ENCODE measurements around the gene LACC1. TPM values are rescaled to one million over a fixed set of nuclear protein-coding genes. Genes with fewer than 3 reads are reported as not detected.

The LACC1 gene
- total and polyA plus RNA-seq, 2 of the 13 experiments (the other 11 are each of a cell fraction or from before 2014, with no cell fraction given): 0.92 to 1.7 TPM

DNA sequence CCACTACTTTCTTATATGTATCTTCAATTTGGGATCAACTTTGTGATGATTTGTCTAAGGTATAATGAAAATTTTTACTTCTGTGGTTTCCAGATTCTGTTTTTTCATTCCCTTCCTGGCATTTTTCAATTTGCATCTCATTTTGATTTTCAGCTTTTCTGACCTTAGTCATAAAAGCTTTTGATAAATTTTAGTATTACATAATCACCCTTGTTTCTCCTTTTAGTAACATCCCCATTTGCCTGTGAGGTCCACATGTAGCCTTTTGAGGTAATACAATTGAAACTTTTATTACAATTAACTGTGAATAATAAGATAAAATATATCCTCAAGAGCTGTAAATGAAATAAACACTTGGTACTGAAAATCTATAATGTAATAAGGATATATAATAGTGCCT lies 31.2 kb downstream of the LACC1 start:
- ATAC-seq (no peak), FAIRE-seq (no peak), DNase-seq (ENCODE audit: low spot score) (no peak)
- no peaks in the 10 kb centered on the region for H3K36me3 ChIP-seq (replicated peaks in 1 of 2; ENCODE audit: control insufficient read depth in 1 of 2, insufficient read depth in 2 of 2, low read length in 2 of 2)
- TF ChIP-seq, protein P1, sequence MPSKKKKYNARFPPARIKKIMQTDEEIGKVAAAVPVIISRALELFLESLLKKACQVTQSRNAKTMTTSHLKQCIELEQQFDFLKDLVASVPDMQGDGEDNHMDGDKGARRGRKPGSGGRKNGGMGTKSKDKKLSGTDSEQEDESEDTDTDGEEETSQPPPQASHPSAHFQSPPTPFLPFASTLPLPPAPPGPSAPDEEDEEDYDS (CRISPR knock-in tag; IDR thresholded peaks at IDR 0.05): no peak
- TF ChIP-seq, protein P2, sequence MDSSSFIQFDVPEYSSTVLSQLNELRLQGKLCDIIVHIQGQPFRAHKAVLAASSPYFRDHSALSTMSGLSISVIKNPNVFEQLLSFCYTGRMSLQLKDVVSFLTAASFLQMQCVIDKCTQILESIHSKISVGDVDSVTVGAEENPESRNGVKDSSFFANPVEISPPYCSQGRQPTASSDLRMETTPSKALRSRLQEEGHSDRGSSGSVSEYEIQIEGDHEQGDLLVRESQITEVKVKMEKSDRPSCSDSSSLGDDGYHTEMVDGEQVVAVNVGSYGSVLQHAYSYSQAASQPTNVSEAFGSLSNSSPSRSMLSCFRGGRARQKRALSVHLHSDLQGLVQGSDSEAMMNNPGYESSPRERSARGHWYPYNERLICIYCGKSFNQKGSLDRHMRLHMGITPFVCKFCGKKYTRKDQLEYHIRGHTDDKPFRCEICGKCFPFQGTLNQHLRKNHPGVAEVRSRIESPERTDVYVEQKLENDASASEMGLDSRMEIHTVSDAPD (CRISPR knock-in tag; IDR thresholded peaks at IDR 0.05): no peak
- no peak overlapping the region for H3K4me3 ChIP-seq (replicated peaks in 1 of 3; ENCODE audit: insufficient read depth in 1 of 3, low read depth in 2 of 3, low read length in 3 of 3)
- H3K4me1 ChIP-seq (ENCODE audit: insufficient read depth, low read length): no peaks in the 10 kb centered on the region
- H3K79me2 ChIP-seq (ENCODE audit: insufficient read depth, low read length): no peaks in the 10 kb centered on the region
- no peak overlapping the region for H3K4me2 ChIP-seq (ENCODE audit: low read depth, low read length)
- ChIA-PET POLR2A (no interaction called here), CTCF (ENCODE audit: low intra/inter-chr PET ratio, low total read pairs) (no interaction called here)
- no peak overlapping the region for H3K27ac ChIP-seq (ENCODE audit: extremely low read length, insufficient read depth, low read length)
- no peaks in the 10 kb centered on the region for H3K27me3 ChIP-seq (ENCODE audit: control insufficient read depth in 1 of 2, insufficient read depth in 2 of 2, low read length in 2 of 2)
- H2AFZ ChIP-seq (ENCODE audit: low read length): no peak overlapping the region
- no peak overlapping the region for H3K9ac ChIP-seq (ENCODE audit: insufficient read depth, low read depth, low read length)
- intact Hi-C loops (cut with micrococcal nuclease; ENCODE audit: unreplicated experiment) (no loop called here), in situ Hi-C loops (cut with HindIII; ENCODE audit: extremely low pct_ligation_motif_present, low pct_unique_long_range_greater_than_20kb) (loop anchor here (25.0 kb wide), 1 partner anchor 1051 kb away; no protein-coding TSS in a partner anchor)
- no TSS peak for BruUV-seq (replicated peaks)
- H3K9me3 ChIP-seq (ENCODE audit: low read length): no peaks in the 10 kb centered on the region
- H4K20me1 ChIP-seq (ENCODE audit: insufficient read depth, low read length): no peaks in the 10 kb centered on the region

DNA sequence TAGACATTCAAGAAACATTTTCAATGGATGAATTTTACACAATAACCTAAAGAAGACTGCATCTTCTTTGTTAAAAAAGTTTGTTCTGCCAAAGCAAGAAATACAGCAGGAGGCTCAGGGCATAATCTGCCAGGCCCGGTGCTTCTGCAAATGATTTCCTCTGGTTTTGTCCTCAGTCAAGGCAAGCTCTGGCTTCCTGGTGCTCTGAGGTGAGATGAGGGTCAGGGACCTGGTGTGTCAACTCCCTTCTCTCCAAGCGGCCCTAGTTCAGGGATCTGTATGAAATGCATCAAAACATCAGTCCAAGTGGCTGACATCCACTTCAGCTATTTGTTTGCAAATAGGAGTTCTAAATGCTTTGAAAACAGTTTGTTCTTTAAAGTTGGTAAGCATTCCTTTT lies 31.6 kb downstream of the LACC1 start:
- ATAC-seq (no peak), DNase-seq (ENCODE audit: low spot score) (no peak), FAIRE-seq (no peak)
- Histone ChIP-seq H3K4me3 (replicated peaks in 1 of 3; ENCODE audit: insufficient read depth in 1 of 3, low read depth in 2 of 3, low read length in 3 of 3) (no peak overlapping the region), H3K4me2 (ENCODE audit: low read depth, low read length) (no peak overlapping the region), H3K27me3 (ENCODE audit: control insufficient read depth in 1 of 2, insufficient read depth in 2 of 2, low read length in 2 of 2) (no peaks in the 10 kb centered on the region), H4K20me1 (ENCODE audit: insufficient read depth, low read length) (no peaks in the 10 kb centered on the region), H3K27ac (ENCODE audit: extremely low read length, insufficient read depth, low read length) (no peak overlapping the region), H2AFZ (ENCODE audit: low read length) (no peak overlapping the region), H3K36me3 (replicated peaks in 1 of 2; ENCODE audit: control insufficient read depth in 1 of 2, insufficient read depth in 2 of 2, low read length in 2 of 2) (no peaks in the 10 kb centered on the region), H3K9me3 (ENCODE audit: low read length) (no peaks in the 10 kb centered on the region), H3K4me1 (ENCODE audit: insufficient read depth, low read length) (no peaks in the 10 kb centered on the region), H3K79me2 (ENCODE audit: insufficient read depth, low read length) (no peaks in the 10 kb centered on the region), H3K9ac (ENCODE audit: insufficient read depth, low read depth, low read length) (no peak overlapping the region)
- BruUV-seq (replicated peaks): no TSS peak
- TF ChIP-seq, protein P3, sequence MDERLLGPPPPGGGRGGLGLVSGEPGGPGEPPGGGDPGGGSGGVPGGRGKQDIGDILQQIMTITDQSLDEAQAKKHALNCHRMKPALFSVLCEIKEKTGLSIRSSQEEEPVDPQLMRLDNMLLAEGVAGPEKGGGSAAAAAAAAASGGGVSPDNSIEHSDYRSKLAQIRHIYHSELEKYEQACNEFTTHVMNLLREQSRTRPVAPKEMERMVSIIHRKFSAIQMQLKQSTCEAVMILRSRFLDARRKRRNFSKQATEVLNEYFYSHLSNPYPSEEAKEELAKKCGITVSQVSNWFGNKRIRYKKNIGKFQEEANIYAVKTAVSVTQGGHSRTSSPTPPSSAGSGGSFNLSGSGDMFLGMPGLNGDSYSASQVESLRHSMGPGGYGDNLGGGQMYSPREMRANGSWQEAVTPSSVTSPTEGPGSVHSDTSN (CRISPR knock-in tag; IDR thresholded peaks at IDR 0.05): no peak
- TF ChIP-seq ATF1 (CRISPR knock-in tag; IDR thresholded peaks at IDR 0.05): no peak
- no peak for TF ChIP-seq GLI4 (CRISPR knock-in tag; IDR thresholded peaks at IDR 0.05; ENCODE audit: borderline replicate concordance)
- TF ChIP-seq ZBTB7B (CRISPR knock-in tag; IDR thresholded peaks at IDR 0.05): no peak
- WGBS (ENCODE audit: low lambda C conversion rate): 0% methylated on average over 2 of the region's 2 CpGs
- in situ Hi-C loops (cut with HindIII; ENCODE audit: extremely low pct_ligation_motif_present, low pct_unique_long_range_greater_than_20kb): loop anchor here (25.0 kb wide), 1 partner anchor 1051 kb away; no protein-coding TSS in a partner anchor
- ChIA-PET CTCF (ENCODE audit: low intra/inter-chr PET ratio, low total read pairs) (no interaction called here), POLR2A (no interaction called here)
- intact Hi-C loops (cut with micrococcal nuclease; ENCODE audit: unreplicated experiment): no loop called here

All from HepG2 (cell line).